Tibial nerve (tissue), 4 donors: ENCODE data around the gene PCDHA2. TPM values are rescaled to one million over a fixed set of nuclear protein-coding genes. Genes with fewer than 3 reads are reported as not detected.
"Not testable (repeated sequence)": the region's sequence is repeated elsewhere in the genome, so short reads cannot be mapped to it uniquely, and the experiment has no call there.

Experiments
- DNase-seq, 2 donors: peaks; one replicate each; pipeline ENCODE4 v3.0.0-alpha.2; 2019; ENCODE audit warnings: low spot score in 2 of 2
- H3K27ac ChIP-seq, 4 donors: fragments of 200-600 bp; sonication (generic) in 3 of 4; one replicate each; pipeline ENCODE4 v1.5.1; 2017 to 2019; ENCODE audit warnings: mild to moderate bottlenecking in 1 of 4
- H3K27me3 ChIP-seq, 2 donors: fragments of 200-600 bp; sonication (generic) in 1 of 2; one replicate each; pipeline versions ENCODE4 v1.5.1 to v1.6.0; 2017 to 2019
- H3K36me3 ChIP-seq, 3 donors: fragments of 200-600 bp; sonication (generic); one replicate each; pipeline ENCODE4 v1.5.1; 2018 to 2019
- H3K4me1 ChIP-seq, 4 donors: fragments of 200-600 bp; sonication (generic) in 3 of 4; one replicate each; pipeline ENCODE4 v1.5.1; 2017 to 2019
- H3K4me3 ChIP-seq, 4 donors: fragments of 200-600 bp; sonication (generic) in 3 of 4; one replicate each; pipeline ENCODE4 v1.5.1; 2017 to 2019; ENCODE audit warnings: mild to moderate bottlenecking in 1 of 4, moderate library complexity in 1 of 4
- H3K9me3 ChIP-seq, 4 donors: fragments of 200-600 bp; sonication (generic) in 3 of 4; one replicate each; pipeline ENCODE4 v1.5.1; 2017 to 2019
- CTCF ChIP-seq, 5 experiments: fragments of 200-600 bp in 3 of 5; fragments of 450-650 bp in 2 of 5; sonication (generic) in 3 of 5; IDR thresholded peaks; one replicate each; pipeline ENCODE4 v1.5.1; 2016 to 2019; ENCODE audit warnings: antibody characterized with exemption in 5 of 5, mild to moderate bottlenecking in 3 of 5, moderate library complexity in 2 of 5
- EP300 ChIP-seq, 2 donors: sonication (generic); formaldehyde crosslinking; IDR thresholded peaks; one replicate each; pipeline ENCODE4 v1.6.1; 2017; ENCODE audit warnings: antibody characterized with exemption in 2 of 2, mild to moderate bottlenecking in 1 of 2
- POLR2A ChIP-seq, 2 donors: fragments of 450-650 bp; IDR thresholded peaks; one replicate each; pipeline ENCODE4 v1.6.1; 2017; ENCODE audit warnings: antibody characterized with exemption in 2 of 2, mild to moderate bottlenecking in 2 of 2, moderate library complexity in 2 of 2
- WGBS, 2 donors: methylation state at CpG; one replicate each; pipeline ENCODE4 v1.1.5; 2018; 5-methylcytosine and 5-hydroxymethylcytosine counted together
- total RNA-seq, 4 donors: library from RNA; depleted of rRNA; stranded (reverse); fragments of >200 nt; gene quantifications; one replicate each; pipeline ENCODE4 v1.1.0, GENCODE V29; 2016

The PCDHA2 gene
- total RNA-seq, 4 donors from 2014 or later: 0.21 TPM; not detected in 3

GRCh38 chr5:140823475-140823874, 28.8 kb downstream of the PCDHA2 start:
- WGBS, 2 donors: 61 to 64% methylated on average over 12 to 33 of the region's 38 CpGs
- Histone ChIP-seq H3K27ac (no peak overlapping the region), H3K36me3 (no peaks in the 10 kb centered on the region), H3K4me1 (no peaks in the 10 kb centered on the region), H3K27me3 (no peaks in the 10 kb centered on the region), H3K9me3 (peaks cover 0 to 52% (median 6%) of the 10 kb centered on the region in 4 donors), H3K4me3 (no peak overlapping the region)
- no peak for DNase-seq
- TF ChIP-seq EP300 (IDR thresholded peaks at IDR 0.05) (no peak), POLR2A (IDR thresholded peaks at IDR 0.05) (no peak), CTCF (IDR thresholded peaks at IDR 0.05) (no peak)

- TF ChIP-seq POLR2A (IDR thresholded peaks at IDR 0.05) (no peak), CTCF (IDR thresholded peaks at IDR 0.05) (peak in 1 of 5 experiments; percentile 15), EP300 (IDR thresholded peaks at IDR 0.05) (no peak)
- peaks cover 0 to 62% (median 4%) of the 10 kb centered on the region in 4 donors for H3K9me3 ChIP-seq
- WGBS, 2 donors: 21% methylated on average over 27 of the region's 27 CpGs
- H3K27ac ChIP-seq: no peak within 1 kb of the TSS
- no peak for DNase-seq
- H3K36me3 ChIP-seq: peaks cover 0 to 10% (median 0%) of the 10 kb centered on the region in 3 donors
- H3K4me1 ChIP-seq: no peaks in the 10 kb centered on the region
- no peaks in the 10 kb centered on the region for H3K27me3 ChIP-seq
- H3K4me3 ChIP-seq: peak within 1 kb of the TSS in 1 of 4 donors; percentile 34
These were observed 33.2 kb downstream of the PCDHA2 start, which contains the start of gene PCDHA6 for GRCh38 chr5:140827704-140828361. Gene PCDHA6, plus strand, starts transcription at chr5:140827960. Its CDS starts 132 bp downstream, at chr5:140828092.

GRCh38 chr5:140828362-140828737, 33.7 kb downstream of the PCDHA2 start:
- WGBS, 2 donors: 28 to 31% methylated on average over 17 to 18 of the region's 18 CpGs
- TF ChIP-seq EP300 (IDR thresholded peaks at IDR 0.05): no peak
- Histone ChIP-seq H3K9me3 (peaks cover 0 to 57% (median 4%) of the 10 kb centered on the region in 4 donors), H3K36me3 (peaks cover 0 to 10% (median 0%) of the 10 kb centered on the region in 3 donors), H3K27me3 (no peaks in the 10 kb centered on the region), H3K27ac (no peak overlapping the region), H3K4me1 (no peaks in the 10 kb centered on the region), H3K4me3 (peak overlapping the region in 1 of 4 donors; percentile 34)
- no peak for DNase-seq

DNA sequence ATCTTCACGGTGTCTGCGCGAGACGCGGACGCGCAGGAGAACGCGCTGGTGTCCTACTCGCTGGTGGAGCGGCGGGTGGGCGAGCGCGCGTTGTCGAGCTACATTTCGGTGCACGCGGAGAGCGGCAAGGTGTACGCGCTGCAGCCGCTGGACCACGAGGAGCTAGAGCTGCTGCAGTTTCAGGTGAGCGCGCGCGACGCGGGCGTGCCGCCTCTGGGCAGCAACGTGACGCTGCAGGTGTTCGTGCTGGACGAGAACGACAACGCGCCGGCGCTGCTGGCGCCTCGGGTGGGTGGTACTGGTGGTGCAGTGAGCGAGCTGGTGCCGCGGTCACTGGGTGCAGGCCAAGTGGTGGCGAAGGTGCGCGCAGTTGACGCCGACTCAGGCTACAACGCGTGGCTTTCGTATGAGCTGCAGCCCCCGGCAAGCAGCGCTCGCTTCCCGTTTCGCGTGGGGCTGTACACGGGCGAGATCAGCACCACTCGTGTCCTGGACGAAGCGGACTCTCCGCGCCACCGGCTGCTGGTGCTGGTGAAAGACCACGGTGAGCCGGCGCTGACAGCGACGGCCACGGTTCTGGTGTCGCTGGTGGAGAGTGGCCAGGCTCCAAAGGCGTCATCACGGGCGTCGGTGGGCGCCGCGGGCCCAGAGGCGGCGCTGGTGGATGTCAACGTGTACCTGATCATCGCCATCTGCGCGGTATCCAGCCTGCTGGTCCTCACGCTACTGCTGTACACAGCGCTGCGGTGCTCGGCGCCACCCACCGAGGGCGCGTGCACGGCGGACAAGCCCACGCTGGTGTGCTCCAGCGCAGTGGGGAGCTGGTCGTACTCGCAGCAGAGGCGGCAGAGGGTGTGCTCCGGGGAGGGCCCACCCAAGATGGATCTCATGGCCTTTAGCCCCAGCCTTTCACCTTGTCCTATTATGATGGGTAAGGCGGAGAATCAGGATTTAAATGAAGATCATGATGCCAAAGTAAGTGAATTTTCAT, 35.2 kb downstream of the PCDHA2 start:
- H3K27me3 ChIP-seq: not testable (repeated sequence)

DNA sequence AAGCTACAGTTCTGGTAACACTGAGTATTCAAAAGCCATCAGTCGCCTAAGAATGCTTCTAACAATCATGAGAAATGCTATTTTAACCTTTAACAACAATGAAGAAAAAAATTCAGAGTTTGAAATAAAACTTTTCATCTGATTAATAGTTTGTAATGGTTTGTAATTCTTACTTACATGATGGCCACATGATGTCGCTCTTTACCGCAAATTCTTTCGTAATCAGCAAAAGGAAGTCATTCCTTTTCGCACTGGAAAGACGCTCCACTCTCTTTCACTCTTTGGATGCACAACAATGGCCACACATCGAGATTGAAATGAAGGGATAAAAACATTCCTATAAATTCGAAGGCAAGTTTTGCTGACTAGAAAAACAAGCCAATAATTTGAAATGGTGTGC, 39.3 kb downstream of the PCDHA2 start, which contains the start of gene PCDHA7:
TSS of gene PCDHA7 (plus strand) at position 277 of the 400 bp plus-strand sequence. CDS start at position 392, 115 bp downstream.
- WGBS, 2 donors: 10 to 19% methylated on average over 8 of the region's 8 CpGs
- no peaks in the 10 kb centered on the region for H3K27me3 ChIP-seq
- TF ChIP-seq POLR2A (IDR thresholded peaks at IDR 0.05) (no peak), CTCF (IDR thresholded peaks at IDR 0.05) (peak in 1 of 5 experiments; percentile 5)
- DNase-seq: no peak
- H3K4me1 ChIP-seq: no peaks in the 10 kb centered on the region
- peaks cover 0 to 50% (median 4%) of the 10 kb centered on the region in 4 donors for H3K9me3 ChIP-seq
- peaks cover 0 to 16% (median 0%) of the 10 kb centered on the region in 3 donors for H3K36me3 ChIP-seq
- H3K27ac ChIP-seq: no peak within 1 kb of the TSS
- H3K4me3 ChIP-seq: peak within 1 kb of the TSS in 1 of 4 donors; percentile 41

More for the DNA sequence above, 35.2 kb downstream of the PCDHA2 start:
- H3K27ac ChIP-seq, H3K4me3 ChIP-seq, DNase-seq, H3K36me3 ChIP-seq, H3K4me1 ChIP-seq: not testable (repeated sequence)
- H3K9me3 ChIP-seq: peaks cover 0 to 55% (median 6%) of the 10 kb centered on the region in 4 donors
- 38 to 50% methylated on average over 37 to 91 of the region's 106 CpGs for WGBS, 2 donors

- Histone ChIP-seq H3K36me3 (peaks cover 0 to 13% (median 0%) of the 10 kb centered on the region in 3 donors), H3K9me3 (peaks cover 0 to 45% (median 4%) of the 10 kb centered on the region in 4 donors), H3K4me3 (peak overlapping the region in 1 of 4 donors; percentile 41)
- not testable (repeated sequence) for DNase-seq, H3K4me1 ChIP-seq, H3K27ac ChIP-seq, H3K27me3 ChIP-seq
- 8 to 21% methylated on average over 7 to 25 of the region's 38 CpGs for WGBS, 2 donors
These were observed 39.9 kb downstream of the PCDHA2 start for GRCh38 chr5:140834439-140835008.
